ENCODE data around the gene SWAP70. TPM values are rescaled to one million over a fixed set of nuclear protein-coding genes. Genes with fewer than 3 reads are reported as not detected.

SWAP70 gene
- total RNA-seq, 2 donors from 2014 or later = 18.8 to 22.1 TPM

GRCh38 chr11:9726321-9727022, 62.6 kb downstream of the SWAP70 start:
- 70 to 72% methylated on average over 3 of the region's 3 CpGs for WGBS, 2 donors
- H3K27me3 ChIP-seq = no peaks in the 10 kb centered on the region
- H3K4me3 ChIP-seq = no peak overlapping the region
- peaks cover 10% of the 10 kb centered on the region for H3K4me1 ChIP-seq
- H3K27ac ChIP-seq = peak overlapping the region in 1 of 4 donors; percentile 37
- DNase-seq = no peak
- intact Hi-C loops (cut with DNase I) = no loop called here
- TF ChIP-seq POLR2A (IDR thresholded peaks at IDR 0.05) (no peak), CTCF (IDR thresholded peaks at IDR 0.05) (peak in 1 of 7 experiments; percentile 30)
- no peak for ATAC-seq
- H3K9me3 ChIP-seq = no peaks in the 10 kb centered on the region
- peaks cover 0 to 2% of the 10 kb centered on the region in 2 donors for H3K36me3 ChIP-seq (replicated peaks in 1 of 2; ENCODE audit: insufficient read depth in 1 of 2, low read depth in 2 of 2)

GRCh38 chr11:9728058-9728457, 64.2 kb downstream of the SWAP70 start:
- H3K36me3 ChIP-seq (replicated peaks in 1 of 2; ENCODE audit: insufficient read depth in 1 of 2, low read depth in 2 of 2) = peaks cover 0 to 2% of the 10 kb centered on the region in 2 donors
- peaks cover 10% of the 10 kb centered on the region for H3K4me1 ChIP-seq
- no peak overlapping the region for H3K27ac ChIP-seq
- ATAC-seq = no peak
- no peaks in the 10 kb centered on the region for H3K9me3 ChIP-seq
- no peak for TF ChIP-seq CTCF (IDR thresholded peaks at IDR 0.05)
- TF ChIP-seq POLR2A (IDR thresholded peaks at IDR 0.05) = no peak
- DNase-seq = no peak
- intact Hi-C loops (cut with DNase I) = no loop called here
- WGBS, 2 donors = 84 to 86% methylated on average over 3 of the region's 3 CpGs
- H3K4me3 ChIP-seq = no peak overlapping the region
- no peaks in the 10 kb centered on the region for H3K27me3 ChIP-seq

GRCh38 chr11:9731256-9731655, 67.4 kb downstream of the SWAP70 start:
- DNase-seq (no peak), ATAC-seq (no peak)
- intact Hi-C loops (cut with DNase I) = no loop called here
- Histone ChIP-seq H3K4me1 (peaks cover 13% of the 10 kb centered on the region), H3K27ac (no peak overlapping the region), H3K27me3 (no peaks in the 10 kb centered on the region), H3K36me3 (replicated peaks in 1 of 2; ENCODE audit: insufficient read depth in 1 of 2, low read depth in 2 of 2) (peaks cover 0 to 2% of the 10 kb centered on the region in 2 donors), H3K9me3 (no peaks in the 10 kb centered on the region), H3K4me3 (no peak overlapping the region)
- TF ChIP-seq POLR2A (IDR thresholded peaks at IDR 0.05) (no peak), CTCF (IDR thresholded peaks at IDR 0.05) (no peak)
- WGBS, 2 donors = 69 to 75% methylated on average over 1 of the region's 1 CpG

GRCh38 chr11:9732453-9732852, 68.6 kb downstream of the SWAP70 start:
- no peak overlapping the region for H3K27ac ChIP-seq
- H3K36me3 ChIP-seq (replicated peaks in 1 of 2; ENCODE audit: insufficient read depth in 1 of 2, low read depth in 2 of 2) = peaks cover 0 to 2% of the 10 kb centered on the region in 2 donors
- peaks cover 13% of the 10 kb centered on the region for H3K4me1 ChIP-seq
- no peak overlapping the region for H3K4me3 ChIP-seq
- H3K9me3 ChIP-seq = no peaks in the 10 kb centered on the region
- DNase-seq (no peak), ATAC-seq (no peak)
- TF ChIP-seq CTCF (IDR thresholded peaks at IDR 0.05) (no peak), POLR2A (IDR thresholded peaks at IDR 0.05) (no peak)
- WGBS, 2 donors = 82 to 95% methylated on average over 11 of the region's 11 CpGs
- H3K27me3 ChIP-seq = no peaks in the 10 kb centered on the region
- intact Hi-C loops (cut with DNase I) = no loop called here

GRCh38 chr11:9733212-9733611, 69.3 kb downstream of the SWAP70 start:
- no peak overlapping the region for H3K4me3 ChIP-seq
- no peaks in the 10 kb centered on the region for H3K9me3 ChIP-seq
- ATAC-seq = no peak
- no peak overlapping the region for H3K27ac ChIP-seq
- intact Hi-C loops (cut with DNase I) = no loop called here
- peaks cover 17% of the 10 kb centered on the region for H3K4me1 ChIP-seq
- no peaks in the 10 kb centered on the region for H3K27me3 ChIP-seq
- 96 to 97% methylated on average over 3 of the region's 3 CpGs for WGBS, 2 donors
- DNase-seq = no peak
- TF ChIP-seq POLR2A (IDR thresholded peaks at IDR 0.05) = no peak
- no peak for TF ChIP-seq CTCF (IDR thresholded peaks at IDR 0.05)
- H3K36me3 ChIP-seq (replicated peaks in 1 of 2; ENCODE audit: insufficient read depth in 1 of 2, low read depth in 2 of 2) = peaks cover 0 to 2% of the 10 kb centered on the region in 2 donors
